Stimulated activated CD4-positive, alpha-beta T cell treated with anti-CD3 and anti-CD28 coated beads, TNF-alpha, amount 100 ng/mL, for 48 hours (primary cell): Measurements from ENCODE around the gene F8.
"Not testable (repeated sequence)": the region's sequence is repeated elsewhere in the genome, so short reads cannot be mapped to it uniquely, and the experiment has no call there.

Experiments
- DNase-seq, 3 donors: peaks; one replicate each; pipeline ENCODE4 v3.0.0-alpha.2; 2020; ENCODE audit warnings: low read depth in 3 of 3

F8 gene

DNA sequence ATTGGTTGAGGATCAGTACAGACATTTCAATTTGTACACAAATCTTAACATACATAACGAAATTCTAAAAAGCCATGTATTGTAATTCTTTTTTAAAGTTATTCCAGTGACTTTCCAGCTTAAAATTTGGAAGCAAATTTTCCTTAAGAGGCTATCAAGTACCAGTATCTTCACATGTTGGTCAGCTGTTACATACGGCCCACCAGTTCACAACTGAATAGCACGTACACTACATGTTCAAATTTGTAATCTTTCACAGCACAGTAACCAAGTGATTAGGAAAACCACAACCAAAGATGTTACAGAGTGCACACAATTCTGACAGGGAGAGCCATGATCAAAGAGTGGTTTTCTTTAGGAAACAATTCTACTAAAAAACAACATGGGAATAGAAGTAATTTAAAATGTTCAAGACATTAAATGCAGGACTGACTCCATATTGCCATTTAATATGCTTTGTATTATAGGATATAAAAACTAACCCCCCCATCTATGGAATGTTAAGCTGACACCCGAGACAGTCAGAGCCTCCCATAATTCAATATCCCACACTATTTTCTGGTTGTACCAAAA, 206.1 kb downstream of the F8 start:
- DNase-seq: not testable (repeated sequence)

DNA sequence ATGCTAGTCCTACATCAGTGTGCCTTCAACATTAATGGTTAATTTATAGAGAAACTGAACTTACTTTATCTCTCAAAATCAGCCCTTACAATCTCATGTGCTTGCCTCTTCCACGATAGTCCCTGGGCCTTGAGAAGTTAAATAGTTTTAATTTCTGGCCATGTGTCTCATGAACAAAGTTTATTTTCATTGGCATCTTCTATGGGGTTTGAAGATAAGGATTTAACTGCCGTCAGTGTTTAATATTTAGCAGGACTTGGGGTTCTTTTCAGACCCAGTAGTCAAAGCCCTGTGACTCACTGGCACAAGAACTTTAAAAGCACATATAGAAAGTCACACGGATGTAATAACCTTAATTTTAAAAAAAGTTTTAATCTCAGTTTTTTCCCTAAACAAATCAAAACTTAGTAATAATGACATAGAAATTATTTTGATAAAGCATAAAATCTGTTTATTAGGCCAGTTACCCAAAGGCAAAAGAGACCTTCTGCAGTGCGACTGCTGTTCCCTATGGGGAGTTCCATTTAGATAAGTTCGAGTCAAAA, 207.2 kb downstream of the F8 start:
- no peak for DNase-seq

DNA sequence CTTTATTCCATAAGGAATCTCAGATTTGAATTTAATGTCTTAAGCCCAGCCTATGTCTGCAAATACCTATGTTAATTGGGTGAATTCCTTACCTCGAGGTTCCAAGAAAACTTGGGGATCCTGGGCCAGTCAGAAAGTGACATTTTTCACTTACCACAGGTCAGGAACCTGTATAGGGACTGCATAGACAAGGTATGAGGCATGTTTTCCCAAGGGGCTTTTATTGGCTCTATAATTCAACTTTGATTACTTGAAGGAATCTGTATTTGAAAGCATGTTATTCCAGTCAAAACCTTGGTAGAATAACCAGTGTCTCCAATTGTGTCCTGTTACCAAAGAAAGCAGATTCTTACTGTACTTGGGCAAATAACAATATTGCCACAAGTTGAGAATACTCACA, 208.7 kb downstream of the F8 start:
- DNase-seq: no peak

DNA sequence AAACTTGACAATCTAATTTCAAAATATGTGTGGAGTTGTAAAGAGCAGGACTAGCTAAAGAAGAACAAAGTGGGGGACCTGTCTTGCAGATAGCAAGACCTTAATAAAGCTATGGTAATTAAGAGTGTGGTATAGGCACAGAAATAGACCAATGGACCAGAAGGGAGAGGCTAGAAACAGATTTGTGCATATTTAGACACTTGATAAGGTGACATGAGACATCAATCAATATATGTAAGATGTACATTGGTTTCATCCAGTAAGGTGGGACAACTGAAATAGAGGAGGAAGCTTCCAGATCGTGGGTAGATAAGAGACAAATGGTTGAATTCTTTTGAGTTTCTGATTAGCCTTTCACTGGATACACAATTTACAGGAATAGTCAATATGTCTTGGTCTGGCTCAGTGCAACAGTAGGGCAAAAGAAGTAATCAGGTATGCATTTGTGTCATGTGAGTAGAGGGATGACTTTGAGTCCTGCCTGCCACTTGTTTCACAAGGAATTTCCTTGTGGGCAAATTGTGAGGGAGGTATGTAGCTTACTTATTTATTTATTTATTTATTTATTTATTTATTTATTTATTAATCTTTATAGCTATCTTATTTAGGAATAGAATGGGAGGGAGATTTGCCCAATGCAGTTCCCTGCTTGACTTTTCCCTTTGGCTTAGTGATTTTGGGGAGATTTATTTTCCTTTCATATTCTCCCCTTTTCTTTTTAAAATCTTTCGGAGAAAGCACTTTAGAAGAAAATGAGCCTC, 210.0 kb downstream of the F8 start:
- DNase-seq: no peak

DNA sequence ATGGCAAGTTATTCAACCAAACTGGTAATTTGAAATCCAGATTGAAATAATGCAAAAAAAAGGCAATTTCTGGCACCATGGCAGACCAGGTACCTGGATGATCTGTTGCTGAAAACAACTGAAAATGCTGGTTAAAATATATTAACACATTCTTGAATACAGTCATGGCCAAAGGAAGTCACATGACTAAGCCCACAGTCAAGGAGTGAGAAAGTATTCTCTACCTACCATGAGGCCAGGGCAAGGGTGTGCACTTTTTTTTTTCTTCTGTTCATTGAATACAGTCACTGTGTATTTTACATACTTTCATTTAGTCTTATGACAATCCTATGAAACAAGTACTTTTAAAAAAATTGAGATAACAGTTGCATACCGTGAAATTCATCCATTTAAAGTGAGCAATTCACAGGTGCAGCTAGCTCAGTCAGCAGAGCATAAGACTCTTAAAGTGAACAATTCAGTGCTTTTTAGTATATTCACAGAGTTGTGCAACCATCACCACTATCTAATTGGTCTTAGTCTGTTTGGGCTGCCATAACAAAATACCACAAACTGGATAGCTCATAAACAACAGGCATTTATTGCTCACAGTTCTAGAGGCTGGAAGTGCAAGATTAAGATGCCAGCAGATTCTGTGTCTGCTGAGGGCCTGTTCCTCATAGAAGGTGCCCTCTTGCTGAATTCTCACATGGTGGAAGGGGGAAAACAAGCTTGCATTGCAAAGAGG, 212.4 kb downstream of the F8 start:
- no peak for DNase-seq

DNA sequence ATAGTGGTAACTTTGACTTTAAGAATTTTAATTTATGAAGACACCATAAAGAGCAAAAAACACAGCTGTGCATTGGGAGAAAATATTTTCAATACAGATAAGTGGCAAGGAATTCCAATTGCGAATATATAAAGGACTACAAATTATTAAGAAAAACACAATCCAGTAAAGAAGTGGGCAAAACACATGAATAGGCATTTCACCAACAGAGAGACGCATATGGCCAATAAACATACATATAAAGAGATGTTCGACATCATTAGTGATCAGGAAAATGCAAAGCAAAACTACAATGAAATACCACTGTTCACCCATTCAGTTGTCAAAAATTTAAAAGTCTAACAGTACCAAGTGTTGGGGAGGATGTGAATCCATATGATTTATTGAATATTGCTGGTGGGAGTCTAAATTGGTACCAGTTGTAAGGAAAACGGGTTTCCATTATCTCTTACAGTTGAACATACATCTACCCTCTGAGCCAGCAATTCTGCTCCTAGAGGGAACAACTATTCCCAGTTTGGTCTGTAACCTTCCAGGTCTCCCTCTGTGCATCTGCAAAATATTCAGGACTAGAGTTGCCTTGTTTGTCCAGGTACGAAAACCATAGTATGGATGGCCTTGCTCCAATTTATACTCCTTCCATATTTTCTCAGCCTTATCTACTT, 215.6 kb downstream of the F8 start:
- no peak for DNase-seq

DNA sequence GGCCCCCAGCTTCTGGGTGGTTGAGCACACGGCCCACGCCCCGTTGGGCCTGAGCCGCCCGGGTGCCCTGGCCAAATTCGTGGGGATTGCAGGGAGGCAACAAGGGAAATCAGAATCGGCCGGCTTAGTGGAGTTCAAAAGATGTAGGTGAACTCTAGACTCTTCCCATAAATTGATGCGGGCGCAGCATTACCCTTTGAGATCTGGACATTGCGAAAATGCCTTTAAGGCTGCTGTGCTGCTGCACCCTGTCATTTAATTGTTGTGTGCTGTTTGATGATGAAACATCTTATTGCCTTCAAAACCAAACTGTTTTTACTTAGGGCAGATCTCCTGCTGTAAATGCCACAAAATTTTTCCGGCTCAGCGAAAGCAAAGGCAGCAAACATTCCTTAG, 216.8 kb downstream of the F8 start:
- no peak for DNase-seq

DNA sequence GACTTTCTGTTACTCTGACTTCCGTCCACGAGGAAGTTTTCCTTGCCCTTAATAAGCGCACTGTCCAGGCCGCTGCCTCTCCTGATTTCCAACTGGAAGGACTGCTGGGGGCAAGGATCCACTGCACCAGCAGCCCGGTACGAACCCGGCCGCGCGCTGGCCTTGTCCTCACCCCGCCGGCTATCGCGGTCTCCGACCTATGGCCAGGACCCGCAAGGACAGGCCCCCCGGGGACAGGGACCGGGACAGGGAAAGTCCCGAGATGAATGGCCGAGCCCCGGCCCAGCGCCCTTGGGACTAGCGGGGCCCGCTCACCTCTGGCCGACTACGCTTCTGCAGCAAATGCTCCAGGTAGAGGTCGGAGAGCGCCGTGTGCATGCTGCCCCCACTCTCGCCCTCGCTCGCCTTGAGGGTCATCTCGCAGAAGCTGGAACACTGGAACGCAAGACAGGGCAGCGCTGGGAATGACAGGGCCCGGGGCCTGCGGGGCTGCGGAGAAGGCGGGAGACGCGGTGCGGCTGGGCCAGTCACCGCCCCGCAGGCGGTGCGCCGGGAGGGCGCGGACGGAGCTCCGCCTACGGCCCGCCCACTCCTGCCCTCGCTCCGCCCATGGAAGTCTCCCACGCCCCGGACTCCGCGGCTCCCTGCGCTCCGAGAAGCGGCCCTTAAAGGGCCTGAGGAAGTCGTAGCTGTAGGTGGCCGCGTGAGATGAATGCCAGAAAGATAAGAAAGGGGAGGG, 217.4 kb downstream of the F8 start, which contains the start of gene MPP1:
Gene MPP1 (minus strand): TSS at position 529 of the 739 bp plus-strand sequence. CDS start 112 bp downstream, at position 417.
- peak; percentile 41 to 53 (median 42) for DNase-seq

DNA sequence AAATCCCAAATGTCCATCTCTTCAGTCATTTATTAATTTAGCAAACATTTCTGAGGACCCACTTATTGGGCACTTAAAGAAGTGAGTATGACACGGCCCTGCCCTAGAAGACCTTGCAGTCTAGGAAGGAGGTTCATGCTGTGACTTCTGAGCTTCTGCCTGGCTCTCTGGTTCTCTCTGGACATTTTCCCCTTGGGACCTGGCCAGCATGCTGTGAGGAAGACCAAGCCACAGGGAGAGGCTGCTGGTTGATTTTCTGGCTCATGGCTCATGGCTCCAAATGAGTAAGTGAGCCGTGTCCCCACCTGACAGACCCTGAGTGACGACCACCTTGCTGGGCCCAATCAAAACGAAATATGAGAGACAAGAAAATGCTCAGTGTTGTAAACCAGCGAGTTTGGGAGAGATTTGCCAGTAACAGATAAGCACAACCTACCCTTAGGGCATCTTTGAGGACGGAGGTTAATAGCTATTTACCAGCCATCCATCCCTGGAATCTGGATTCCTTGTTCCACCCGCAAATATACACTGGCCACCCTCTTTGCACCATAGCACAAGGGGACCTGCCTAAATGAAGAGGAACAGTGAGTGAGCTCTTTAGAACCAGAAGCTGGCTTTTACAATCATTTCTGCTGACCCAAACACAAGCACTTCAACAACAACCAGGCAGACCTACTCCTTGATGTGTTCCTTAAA, 218.1 kb downstream of the F8 start:
- DNase-seq: no peak

DNA sequence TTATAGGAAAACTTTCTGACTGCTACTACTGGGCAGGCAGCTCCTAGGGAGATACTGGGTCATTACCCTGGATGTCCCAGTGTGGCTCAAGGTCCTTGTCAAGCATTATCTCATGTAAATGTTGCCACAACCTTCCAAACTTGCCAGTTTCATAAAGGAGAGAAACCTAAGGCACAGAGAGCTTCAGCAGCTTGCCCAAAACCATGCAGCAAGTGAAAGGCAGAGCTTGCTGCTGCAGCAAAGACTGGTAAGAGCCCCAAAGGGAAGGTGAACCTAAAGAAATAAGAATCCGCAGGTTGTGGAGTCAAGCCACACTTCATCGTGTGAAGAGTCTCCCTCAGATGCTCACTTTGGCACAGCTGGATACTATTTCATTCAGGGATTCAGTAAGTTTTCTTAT, 219.6 kb downstream of the F8 start:
- DNase-seq: no peak

DNA sequence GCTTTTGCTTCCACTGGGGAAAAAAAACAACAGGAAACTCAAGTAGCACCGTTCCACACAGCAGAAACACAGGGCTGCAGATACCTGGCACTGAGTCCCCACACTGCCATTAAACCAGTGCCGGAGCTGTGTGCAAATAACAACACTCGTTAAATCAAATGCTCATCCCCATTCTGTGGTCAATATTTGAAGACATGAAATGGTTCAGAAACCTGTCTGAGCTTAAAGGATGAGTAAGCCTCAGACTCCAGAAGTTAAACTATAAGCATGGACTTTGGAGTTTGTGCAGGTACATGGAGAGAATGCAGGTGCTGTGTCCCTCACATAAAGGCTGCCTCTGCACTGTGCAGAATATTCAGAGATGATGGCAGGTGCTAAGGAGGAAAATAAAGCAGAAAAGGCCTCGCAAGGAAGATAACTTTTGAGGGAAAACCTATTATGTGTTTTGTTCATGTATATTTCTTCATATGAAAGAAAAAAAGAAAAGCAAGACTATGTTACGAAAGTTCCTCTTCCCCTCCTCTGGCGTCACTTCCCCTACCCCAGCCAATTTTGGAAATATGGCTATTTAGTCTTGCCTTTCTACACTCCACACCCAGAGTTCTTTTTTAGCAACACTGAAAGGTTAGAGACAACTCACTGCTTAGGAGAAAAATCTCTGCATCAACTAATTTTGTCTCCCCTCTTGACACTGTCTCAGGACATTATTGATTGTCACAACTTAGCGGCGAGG, 221.9 kb downstream of the F8 start:
- DNase-seq: no peak

DNA sequence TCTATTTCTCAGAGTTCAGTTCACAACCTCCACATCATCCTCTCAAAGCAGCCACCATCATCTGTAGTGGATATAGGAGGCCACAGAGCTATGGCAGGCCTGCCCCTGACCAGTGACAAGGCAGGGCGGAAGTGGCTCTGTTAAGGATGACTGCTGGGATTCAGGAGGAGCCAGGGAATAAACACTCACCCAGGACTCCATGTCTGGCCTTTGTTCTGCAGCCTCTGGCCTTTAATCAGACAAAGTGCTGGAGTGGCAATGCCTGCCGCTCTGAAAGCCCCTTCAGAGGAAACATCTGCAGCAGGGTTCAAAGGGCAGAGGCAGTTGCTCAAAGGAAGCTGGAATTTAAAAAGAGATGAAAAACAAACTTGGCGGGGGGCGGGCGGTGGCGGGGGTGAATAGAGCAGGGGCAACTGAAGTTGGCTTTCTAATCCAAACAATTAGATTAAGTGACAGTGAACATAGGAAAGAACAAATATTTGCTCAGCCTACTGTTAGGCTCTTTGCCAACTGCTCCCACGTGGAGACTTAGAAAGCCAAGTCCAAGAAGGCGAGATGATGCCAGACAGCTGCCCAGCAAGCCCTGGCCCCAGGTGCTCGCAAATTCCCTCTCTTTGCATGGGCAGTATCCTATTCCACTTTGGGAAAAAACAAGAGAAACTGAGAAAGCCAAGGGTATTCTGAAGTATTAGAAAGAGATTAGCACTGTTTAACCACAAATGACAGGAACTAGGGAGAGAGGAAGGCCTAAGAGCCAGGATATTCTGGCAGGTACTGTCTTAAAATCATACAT, 222.8 kb downstream of the F8 start:
- no peak for DNase-seq

DNA sequence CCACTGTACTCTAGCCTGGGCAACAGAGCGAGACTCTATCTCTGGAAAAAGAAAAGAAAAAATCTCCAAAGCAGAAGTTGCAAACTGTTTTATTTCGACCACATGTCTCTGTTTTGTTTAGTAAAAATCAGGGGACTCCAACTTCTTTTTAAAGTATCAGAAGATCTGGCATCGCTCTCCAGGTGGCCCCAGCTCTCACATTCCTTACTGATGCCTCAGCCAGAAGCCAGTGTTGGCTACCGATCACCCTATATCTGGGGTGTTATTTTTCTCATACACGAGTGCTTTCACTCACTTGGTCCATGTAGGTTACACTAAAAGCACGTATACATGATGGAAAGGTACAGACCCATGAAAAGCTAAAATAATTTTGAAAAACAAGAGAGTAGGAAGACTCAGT, 225.5 kb downstream of the F8 start:
- DNase-seq: no peak

DNA sequence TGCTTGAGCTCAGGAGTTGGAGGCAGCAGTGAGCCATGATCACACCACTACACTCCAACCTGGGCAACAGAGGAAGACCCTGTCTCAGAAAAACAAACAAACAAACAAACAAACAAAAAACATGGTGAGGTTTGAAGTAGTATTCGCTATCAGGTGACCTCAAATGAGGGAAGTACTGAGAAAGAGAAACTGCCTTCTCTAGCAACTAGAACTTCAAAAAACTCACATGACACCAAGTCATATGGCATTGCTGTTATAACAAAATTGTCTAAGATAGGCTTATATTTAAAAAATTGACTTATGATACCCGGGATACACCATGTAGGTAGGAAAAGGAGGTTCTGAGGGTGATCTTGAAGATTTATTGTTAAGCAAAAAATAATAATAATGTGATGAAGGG, 227.5 kb downstream of the F8 start:
- DNase-seq: no peak

DNA sequence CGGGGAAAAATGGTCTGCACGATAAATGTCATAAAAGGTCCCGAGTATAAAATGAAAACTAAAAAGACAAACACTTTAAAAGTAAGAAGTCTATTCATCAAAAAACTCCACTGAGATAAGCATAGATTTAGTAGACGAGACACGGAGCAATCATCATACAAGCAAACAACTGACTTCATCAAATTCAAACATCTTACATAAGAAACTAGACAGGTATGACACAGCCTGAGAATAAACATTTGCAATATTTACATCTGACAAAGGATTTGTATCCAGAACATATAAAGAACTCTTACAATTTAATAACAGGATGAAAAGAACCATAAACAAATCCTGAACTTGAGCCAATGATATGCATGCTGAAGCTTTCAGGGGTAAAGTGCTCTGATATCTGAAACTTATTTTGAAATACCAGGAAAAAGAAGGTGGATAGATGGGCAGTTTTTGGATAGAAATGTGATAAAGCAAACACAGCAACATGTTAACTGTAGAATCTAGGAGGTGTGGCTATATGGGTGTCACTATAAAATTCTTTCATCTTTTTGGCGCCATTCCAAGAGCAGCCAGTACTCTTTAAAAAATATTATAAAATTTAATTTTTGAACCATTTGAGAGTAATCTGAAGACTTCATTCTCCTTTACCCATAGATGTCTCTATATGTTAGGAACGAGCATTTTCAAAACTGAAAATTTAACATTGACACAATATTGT, 229.3 kb downstream of the F8 start:
- no peak for DNase-seq

DNA sequence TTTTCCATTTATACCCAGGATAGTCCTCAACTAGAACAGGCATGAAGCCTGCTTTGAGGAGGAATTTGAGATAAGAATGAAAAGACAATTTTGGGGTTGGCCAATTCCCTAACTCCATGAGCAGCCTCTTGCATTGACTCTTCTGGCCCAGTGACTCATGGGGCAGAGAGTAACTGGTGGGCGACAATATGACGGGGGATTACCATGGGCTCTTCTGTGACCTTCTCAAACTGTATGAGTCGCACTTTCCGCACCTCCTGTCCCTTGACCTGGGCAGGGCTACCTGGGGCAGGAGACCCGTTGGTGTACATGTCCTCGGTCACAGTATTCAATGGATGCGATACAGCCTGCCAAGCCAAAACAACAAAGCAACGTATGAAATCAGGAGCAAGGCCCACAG, 230.6 kb downstream of the F8 start:
- DNase-seq: no peak

DNA sequence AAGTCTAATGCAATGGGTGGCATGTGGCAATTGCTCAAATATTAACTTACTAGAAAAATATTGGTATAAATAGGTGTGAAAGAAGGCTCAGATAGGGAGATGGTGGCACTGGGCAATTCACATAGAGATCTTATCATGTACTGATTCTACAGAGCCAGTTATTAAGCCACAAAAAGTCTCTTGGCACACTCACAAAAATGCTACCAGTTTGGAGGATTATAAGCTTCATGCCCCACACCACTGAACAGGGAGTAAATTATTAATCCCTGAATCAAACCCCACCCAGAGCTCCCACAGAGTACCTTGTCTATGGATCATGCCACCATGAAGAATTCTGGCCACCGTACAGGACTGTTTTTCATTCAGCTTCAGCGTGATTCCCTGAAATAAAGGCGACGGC, 231.1 kb downstream of the F8 start:
- no peak for DNase-seq
